Erythroblast (primary cell): ENCODE measurements around the gene YRDC.

ENCODE experiments used
- GATA1 ChIP-seq: IDR thresholded peaks from 2 replicates; pipeline ENCODE4 v1.6.1; 2011; ENCODE audit warnings: low read depth, mild to moderate bottlenecking, control low read depth, low read length, moderate library complexity
- POLR2A ChIP-seq: IDR thresholded peaks from 2 replicates; pipeline ENCODE4 v1.6.1; 2011; ENCODE audit warnings: mild to moderate bottlenecking, low read length

GRCh38 chr1:37807555-37808368 is at the start of gene YRDC, which contains the start of gene C1orf122:
- TF ChIP-seq POLR2A = peak; percentile 60
- TF ChIP-seq GATA1 = no peak
